Amygdala (tissue), 56 donors: ENCODE data around the gene ATP6V0B.

Experiments
- DNase-seq, 56 donors: peaks; one replicate each; lab custom pipeline; 2025; lab: John Stamatoyannopoulos, UW

ATP6V0B gene

GRCh38 chr1:43974443-43975248, at the start of gene ATP6V0B:
Gene ATP6V0B (plus strand): TSS chr1:43974960. CDS start chr1:43975041, 81 bp downstream.
- peak; percentile 81 to 99 (median 94) for DNase-seq

DNA sequence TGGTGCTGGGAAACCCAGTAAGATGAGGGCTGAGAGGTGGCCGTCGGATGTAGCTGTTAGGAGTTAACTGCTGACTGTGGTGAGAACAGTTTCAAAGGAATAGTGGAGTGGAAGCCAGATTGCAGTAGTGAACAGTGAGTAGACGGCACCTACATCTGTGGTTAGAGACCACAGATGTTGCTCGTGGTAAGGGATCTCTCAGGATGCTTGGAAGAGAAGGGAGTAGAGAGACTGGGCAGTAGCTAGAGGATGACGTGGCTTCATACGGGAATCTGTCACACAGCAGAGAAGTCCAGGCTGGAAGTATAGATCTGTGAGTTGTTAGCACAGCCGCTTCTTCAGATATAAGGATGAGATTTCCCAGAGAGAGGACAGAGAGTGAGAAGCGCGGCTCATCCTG, 48.9 kb upstream of the ATP6V0B start:
- no peak for DNase-seq

GRCh38 chr1:43930168-43930948, 44.4 kb upstream of the ATP6V0B start:
- DNase-seq = no peak

DNA sequence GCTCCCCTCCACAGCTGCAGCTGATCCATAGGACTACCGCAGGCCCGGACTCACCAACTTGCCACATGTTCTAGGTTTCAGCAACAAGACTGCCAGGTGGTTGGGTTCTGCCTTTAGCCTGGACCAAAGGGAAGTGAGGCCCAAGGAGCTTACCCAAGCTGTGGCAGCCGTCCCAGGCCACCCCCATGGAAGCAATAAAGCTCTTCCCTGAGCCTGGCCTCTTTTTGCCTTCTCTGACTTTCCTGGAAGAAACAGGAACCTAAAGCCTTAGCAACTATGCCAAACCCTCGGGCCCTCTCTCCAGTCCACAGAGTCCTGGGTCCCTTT, 43.8 kb upstream of the ATP6V0B start:
- DNase-seq = no peak

DNA sequence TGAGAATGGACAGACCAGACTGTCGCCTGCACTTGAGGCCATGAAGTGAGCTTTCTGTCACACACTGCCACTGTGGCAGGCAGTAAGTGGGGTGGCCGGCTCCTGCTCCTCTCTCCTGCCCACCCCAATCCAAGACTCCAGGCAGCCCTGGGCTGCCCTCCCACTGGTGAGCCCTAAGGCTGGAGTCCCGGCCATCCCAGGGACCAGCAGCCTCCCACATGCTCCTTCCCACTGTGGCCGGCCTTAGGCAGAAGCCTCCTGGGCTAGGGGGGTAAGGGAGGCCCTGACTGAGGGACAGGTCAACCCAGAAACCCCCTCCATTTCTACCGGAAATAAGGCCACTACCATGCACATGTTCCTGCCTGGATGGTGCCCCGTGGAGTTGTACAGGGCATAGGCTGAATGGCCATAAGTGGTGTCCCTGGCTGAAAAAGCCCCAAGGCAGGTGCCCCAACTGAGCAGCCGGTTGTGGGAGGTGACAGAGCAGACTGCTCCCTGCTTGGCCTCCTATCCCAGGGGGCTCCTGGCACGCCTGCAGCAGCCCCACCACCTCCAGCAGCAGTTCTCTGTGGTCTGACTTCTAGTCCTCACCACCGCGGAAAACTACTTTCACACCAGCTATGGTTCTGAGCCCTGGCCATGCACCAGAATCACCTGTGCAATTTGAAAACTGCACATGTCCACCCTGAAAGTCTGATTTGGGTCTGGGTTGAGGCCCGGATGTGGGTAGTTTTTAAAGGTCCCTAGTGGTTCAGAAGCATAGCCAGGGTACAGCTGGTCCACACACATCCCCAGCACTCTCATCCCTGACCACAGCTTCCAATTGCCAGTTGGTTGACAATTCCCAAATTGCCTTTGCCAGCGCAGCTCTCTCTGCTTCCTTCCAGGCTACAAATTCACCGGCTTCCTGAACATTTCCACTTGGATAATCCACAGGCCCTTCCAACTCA, 42.8 kb upstream of the ATP6V0B start:
- no peak for DNase-seq

DNA sequence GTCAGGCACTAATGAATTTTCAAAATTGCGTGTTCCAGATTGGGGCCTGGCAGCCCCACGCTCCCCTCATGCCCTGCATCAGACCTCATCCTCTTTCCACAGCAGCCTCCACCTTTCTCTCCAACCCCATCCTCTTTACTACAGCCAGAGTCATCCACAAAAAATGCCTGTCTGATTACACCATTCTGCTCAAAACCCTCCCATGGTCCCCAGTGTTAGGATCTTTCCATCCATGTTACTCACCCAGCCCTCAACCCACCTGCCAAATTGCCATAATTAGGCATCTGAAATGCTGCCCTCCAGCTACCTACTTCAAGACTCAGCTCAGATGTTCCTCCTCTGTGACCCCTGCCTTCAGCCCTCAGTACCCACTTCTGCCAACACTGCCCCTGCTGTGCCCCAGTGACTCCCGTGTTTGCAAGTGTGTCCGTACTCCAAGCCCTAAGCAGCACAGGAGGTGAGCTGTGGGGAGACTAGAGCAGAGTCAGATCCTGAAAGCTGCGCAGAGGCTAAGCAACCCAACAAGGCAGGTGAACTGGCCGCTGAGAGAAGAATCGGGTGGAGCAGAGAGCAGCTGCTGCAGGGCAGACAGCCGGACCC, 41.9 kb upstream of the ATP6V0B start:
- DNase-seq = no peak

- DNase-seq = no peak
These were observed 41.2 kb upstream of the ATP6V0B start, which contains the start of gene ARTN for GRCh38 chr1:43933386-43934100. Gene ARTN (plus strand): TSS chr1:43933801. CDS start chr1:43935657, 1,856 bp downstream.

- peak in 32 of 56 donors; percentile 12 to 76 (median 38) for DNase-seq
These were observed 40.4 kb upstream of the ATP6V0B start for GRCh38 chr1:43934101-43934985.

DNA sequence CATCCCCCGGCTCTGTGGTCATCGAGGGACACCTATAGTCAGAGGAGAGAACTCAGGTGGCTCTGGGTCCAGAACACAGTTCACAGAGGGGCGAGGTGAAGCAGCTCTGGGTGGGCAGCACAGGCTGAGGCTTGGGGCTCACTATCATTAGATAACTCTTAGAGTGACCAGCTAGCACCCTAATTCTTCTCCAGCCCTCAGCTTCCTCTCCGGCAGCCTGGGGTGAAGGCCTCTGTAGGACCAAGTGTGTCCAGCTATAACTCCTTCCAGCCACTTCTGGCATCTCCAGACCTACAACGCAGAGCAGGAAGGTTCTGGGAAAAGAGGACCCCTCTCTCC, 39.8 kb upstream of the ATP6V0B start:
- DNase-seq = no peak

DNA sequence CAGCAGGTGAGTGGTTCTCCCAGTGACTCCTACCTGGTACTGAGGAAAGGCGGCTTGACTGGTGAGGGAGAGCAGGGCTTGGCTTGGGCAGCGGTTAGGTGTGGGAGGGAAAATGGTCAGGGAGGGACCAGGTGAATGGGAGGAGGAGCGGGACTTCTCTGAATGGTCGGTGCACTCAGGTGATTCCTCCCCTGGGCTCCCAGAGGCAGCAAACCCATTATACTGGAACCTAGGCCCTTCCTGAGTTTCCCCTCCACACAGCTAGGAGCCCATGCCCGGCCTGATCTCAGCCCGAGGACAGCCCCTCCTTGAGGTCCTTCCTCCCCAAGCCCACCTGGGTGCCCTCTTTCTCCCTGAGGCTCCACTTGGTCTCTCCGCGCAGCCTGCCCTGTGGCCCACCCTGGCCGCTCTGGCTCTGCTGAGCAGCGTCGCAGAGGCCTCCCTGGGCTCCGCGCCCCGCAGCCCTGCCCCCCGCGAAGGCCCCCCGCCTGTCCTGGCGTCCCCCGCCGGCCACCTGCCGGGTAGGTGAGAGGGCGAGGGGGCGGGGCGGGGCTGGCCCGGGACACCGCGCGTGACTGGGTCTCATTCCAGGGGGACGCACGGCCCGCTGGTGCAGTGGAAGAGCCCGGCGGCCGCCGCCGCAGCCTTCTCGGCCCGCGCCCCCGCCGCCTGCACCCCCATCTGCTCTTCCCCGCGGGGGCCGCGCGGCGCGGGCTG, 38.9 kb upstream of the ATP6V0B start:
- DNase-seq = no peak

- peak in 9 of 56 donors; percentile 17 to 60 (median 34) for DNase-seq
These were observed 38.2 kb upstream of the ATP6V0B start for GRCh38 chr1:43936431-43937151.

- no peak for DNase-seq
These were observed 37.4 kb upstream of the ATP6V0B start for GRCh38 chr1:43937179-43937865.

GRCh38 chr1:43938383-43938782, 36.4 kb upstream of the ATP6V0B start:
- DNase-seq = no peak

DNA sequence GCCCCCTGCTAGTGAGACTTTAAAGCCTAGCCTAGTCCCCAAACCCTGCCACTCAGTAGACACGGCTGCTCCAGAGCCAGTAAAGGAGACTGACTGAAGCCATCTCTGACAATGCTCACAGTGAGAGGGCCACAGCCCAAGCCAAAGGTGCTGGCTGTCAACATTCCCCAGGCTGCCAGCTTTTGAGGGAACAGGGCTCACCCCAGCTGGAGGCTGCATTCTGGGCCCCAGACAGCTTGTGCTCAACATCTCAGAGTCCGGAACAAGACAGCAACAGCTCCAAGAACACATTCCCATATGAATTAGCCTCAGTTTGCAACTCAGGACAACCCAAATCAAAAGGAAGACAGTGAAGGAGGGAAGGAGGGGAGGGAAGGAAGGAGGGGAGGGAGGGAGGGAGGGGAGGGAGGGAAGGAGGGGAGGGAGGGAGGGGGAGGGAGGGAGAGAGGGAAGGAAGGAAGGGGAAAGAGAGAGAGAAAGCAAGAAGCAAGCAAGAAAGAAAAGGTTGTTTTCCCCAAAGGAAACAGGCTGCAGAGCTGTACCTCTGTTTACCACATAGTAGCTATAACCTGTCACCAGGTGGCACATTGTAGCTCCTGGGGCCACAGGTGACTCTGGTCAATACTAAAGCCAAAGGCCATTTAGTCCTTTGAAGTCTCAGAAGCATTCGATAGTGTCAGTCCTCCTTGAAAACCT, 35.7 kb upstream of the ATP6V0B start:
- DNase-seq = peak in 7 of 56 donors; percentile 14 to 37 (median 29)

DNA sequence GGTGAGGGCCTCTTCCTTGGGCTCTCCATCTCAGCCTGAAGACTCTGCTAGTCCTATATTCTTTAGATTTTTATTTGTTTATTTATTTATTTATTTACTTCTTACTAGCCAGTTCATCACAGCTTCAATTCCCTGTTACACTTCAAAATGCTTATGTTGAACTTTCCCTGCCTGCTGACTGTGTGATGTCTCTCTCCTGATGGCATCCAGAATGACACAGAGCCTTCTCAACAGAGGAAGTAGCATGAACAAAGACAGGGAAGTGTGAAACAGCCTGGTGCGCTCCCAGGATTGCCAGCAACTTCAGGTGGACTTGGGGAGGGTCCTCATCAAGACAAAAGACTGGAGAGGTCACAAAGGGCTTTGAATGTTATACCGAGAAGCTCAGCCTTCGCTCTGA, 32.3 kb upstream of the ATP6V0B start:
- no peak for DNase-seq

DNA sequence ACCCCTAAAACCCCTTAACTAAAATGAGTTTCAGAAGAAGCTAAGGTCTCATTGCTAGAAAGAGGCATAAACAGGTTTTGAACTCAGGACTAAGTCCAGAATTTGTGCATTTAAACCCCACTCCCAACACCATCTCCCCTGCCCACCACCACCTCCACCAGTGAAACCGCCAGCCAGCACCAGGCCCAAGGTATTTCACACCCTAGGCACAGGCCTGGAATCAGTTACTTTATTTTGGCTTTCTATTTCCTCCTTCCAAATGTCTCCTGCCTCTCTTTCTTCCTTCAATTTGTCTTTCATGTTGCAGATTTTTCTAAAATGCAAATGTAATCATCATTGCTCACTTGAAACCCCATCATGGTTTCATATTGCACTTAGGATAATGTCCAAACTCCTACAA, 29.9 kb upstream of the ATP6V0B start:
- DNase-seq = no peak
